Common myeloid progenitor, CD34-positive (primary cell): Measurements from ENCODE around the gene WDR72.

Source experiments
- CTCF ChIA-PET: fragments of 350-600 bp; sonication (Branson Sonifier 250); formaldehyde crosslinking; loops from one replicate; lab custom pipeline; 2021; ENCODE audit warnings: antibody characterized with exemption; lab: Charles Lee
- POLR2A ChIA-PET: fragments of 350-600 bp; sonication (Branson Sonifier 250); formaldehyde crosslinking; loops from one replicate; lab custom pipeline; 2021; ENCODE audit warnings: antibody characterized with exemption; lab: Charles Lee
- DNase-seq, 3 donors: peaks; one replicate each; pipeline versions ENCODE4 v3.0.0 to v3.0.0-alpha.2; 2013
- H3K27ac ChIP-seq, 2 experiments: 1 replicate in 1 of 2; 2 replicates in 1 of 2; pipeline ENCODE4 v1.7.0; 2013; ENCODE audit warnings: inconsistent platforms in 2 of 2, low read length in 2 of 2, mild to moderate bottlenecking in 2 of 2, low read depth in 1 of 2, moderate library complexity in 1 of 2; ENCODE audit not compliant: severe bottlenecking in 2 of 2, insufficient read depth in 1 of 2, poor library complexity in 1 of 2
- H3K27me3 ChIP-seq, 5 experiments: replicated peaks in 2 of 5; 1 replicate in 3 of 5; 2 replicates in 2 of 5; pipeline versions ENCODE4 v1.6.1 to v1.7.0; 2013; ENCODE audit warnings: low read length in 4 of 5, mild to moderate bottlenecking in 2 of 5, moderate library complexity in 2 of 5, inconsistent platforms in 1 of 5; ENCODE audit not compliant: insufficient read depth in 5 of 5, control insufficient read depth in 4 of 5
- H3K36me3 ChIP-seq, 4 experiments: 1 replicate in 2 of 4; 2 replicates in 2 of 4; pipeline versions ENCODE4 v1.6.1 to v1.7.0; 2013; ENCODE audit warnings: low read length in 3 of 4, control low read depth in 1 of 4, mild to moderate bottlenecking in 1 of 4; ENCODE audit not compliant: control insufficient read depth in 4 of 4, insufficient read depth in 4 of 4
- H3K4me1 ChIP-seq, 4 experiments: 1 replicate in 3 of 4; 2 replicates in 1 of 4; pipeline versions ENCODE4 v1.6.1 to v1.7.1; 2013; ENCODE audit warnings: low read length in 3 of 4, mild to moderate bottlenecking in 3 of 4, control low read depth in 1 of 4, inconsistent platforms in 1 of 4, moderate library complexity in 1 of 4; ENCODE audit not compliant: control insufficient read depth in 4 of 4, insufficient read depth in 4 of 4; ENCODE audit errors: control extremely low read depth in 1 of 4
- H3K4me3 ChIP-seq, 7 experiments: 1 replicate in 4 of 7; 2 replicates in 3 of 7; pipeline versions ENCODE4 v1.5.1 to v1.7.0; 2013; ENCODE audit warnings: mild to moderate bottlenecking in 7 of 7, low read length in 6 of 7, moderate library complexity in 6 of 7, inconsistent platforms in 2 of 7, low read depth in 2 of 7, control low read depth in 1 of 7; ENCODE audit not compliant: insufficient read depth in 4 of 7, control insufficient read depth in 1 of 7; ENCODE audit errors: extremely low read depth in 1 of 7
- H3K9me3 ChIP-seq, 5 experiments: 1 replicate in 4 of 5; 2 replicates in 1 of 5; pipeline versions ENCODE4 v1.6.1 to v1.7.1; 2013; ENCODE audit warnings: low read length in 4 of 5, mild to moderate bottlenecking in 2 of 5, inconsistent platforms in 1 of 5, low read depth in 1 of 5, moderate library complexity in 1 of 5; ENCODE audit not compliant: control insufficient read depth in 4 of 5, insufficient read depth in 2 of 5; ENCODE audit errors: control extremely low read depth in 1 of 5
- WGBS: methylation state at CpG from one replicate; pipeline ENCODE4 v1.1.5; 2013; ENCODE audit not compliant: insufficient coverage; 5-methylcytosine and 5-hydroxymethylcytosine counted together

WDR72 gene

DNA sequence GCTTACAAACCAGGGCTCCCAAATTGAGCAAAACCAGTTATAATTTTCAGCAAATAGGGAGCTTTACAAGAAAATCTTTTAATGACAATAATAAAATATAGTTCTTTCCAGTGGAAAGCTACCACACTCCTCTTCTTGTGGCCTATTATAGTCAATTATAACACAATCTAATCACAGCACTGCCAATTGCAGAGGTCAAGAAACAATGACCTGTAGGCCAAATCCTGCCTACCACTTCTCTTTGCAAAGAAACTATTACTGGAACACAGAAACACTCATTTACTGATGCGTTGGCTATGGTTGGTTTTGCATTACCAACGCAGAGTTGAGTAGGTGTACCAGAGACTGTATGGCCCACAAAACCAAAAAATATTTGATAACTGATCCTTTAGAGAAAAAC is 110.5 kb downstream of the WDR72 start:
- Histone ChIP-seq H3K4me1 (no peaks in the 10 kb centered on the region), H3K36me3 (no peaks in the 10 kb centered on the region), H3K27me3 (no peaks in the 10 kb centered on the region), H3K27ac (no peak overlapping the region), H3K4me3 (no peak overlapping the region), H3K9me3 (no peaks in the 10 kb centered on the region)
- CTCF ChIA-PET: no interaction called here
- DNase-seq: no peak
- POLR2A ChIA-PET: no interaction called here
- 100% methylated on average over 2 of the region's 2 CpGs for WGBS

DNA sequence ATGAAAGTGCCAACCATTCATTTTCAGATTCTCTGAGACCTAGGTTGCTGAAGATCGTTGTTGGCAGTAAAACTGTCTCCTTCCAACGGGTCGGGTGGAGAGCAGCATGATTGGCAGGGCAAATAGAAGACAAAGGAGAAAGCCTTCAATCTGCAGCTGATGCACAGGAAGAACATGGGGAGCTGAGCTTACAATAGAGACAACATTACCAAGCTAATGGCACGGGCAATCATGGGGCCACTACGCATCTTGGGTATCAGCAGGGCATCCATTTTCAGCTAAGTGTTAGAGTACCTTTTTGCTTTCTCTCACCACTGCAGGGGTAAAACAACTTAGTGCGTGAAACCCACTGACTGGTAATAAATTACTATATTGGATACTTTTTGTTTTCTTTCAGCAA is 114.8 kb downstream of the WDR72 start:
- no peak overlapping the region for H3K27ac ChIP-seq
- no peak overlapping the region for H3K4me3 ChIP-seq
- ChIA-PET CTCF (no interaction called here), POLR2A (interaction anchor here (0.6 kb wide), 1 partner anchor 16 kb away, joined by 3 read pairs; no protein-coding TSS in a partner anchor)
- no peak for DNase-seq
- no peaks in the 10 kb centered on the region for H3K36me3 ChIP-seq
- H3K27me3 ChIP-seq: no peaks in the 10 kb centered on the region
- H3K4me1 ChIP-seq: no peaks in the 10 kb centered on the region
- H3K9me3 ChIP-seq: no peaks in the 10 kb centered on the region
- WGBS: 88% methylated on average over 5 of the region's 6 CpGs

DNA sequence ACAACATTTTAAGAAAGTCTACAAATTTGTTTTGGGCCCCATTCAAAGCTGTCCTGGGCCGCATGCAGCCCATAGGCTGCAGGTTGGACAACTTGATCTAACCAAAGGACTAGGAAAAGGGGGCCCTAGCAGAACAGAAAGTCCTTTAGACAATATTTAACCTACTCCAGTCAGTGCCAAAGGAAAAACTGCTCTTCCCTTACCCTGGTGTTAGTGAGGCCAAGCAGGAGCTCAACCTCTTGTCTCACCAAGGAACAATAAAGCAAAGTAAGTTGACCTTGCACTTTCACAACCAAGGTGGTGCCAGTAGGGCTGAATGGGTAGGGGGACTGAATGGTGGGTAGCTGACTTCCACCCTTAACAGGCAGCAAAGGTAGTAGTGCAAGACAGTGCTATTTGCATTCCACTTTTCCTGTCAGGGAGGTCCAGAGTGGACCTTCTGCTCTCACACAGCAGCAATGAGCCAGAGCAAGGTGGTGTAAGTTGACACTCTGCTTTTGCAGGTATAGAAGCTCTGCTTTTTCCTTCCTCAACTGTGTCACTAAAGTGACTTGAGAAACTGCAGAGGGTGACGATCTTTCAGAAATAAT is 124.9 kb downstream of the WDR72 start:
- no CpG with 5 or more reads among the region's 2 CpGs for WGBS
- H3K27ac ChIP-seq: no peak overlapping the region
- no peak for DNase-seq
- H3K9me3 ChIP-seq: peaks cover 0 to 11% (median 3%) of the 10 kb centered on the region in 5 experiments
- no peak overlapping the region for H3K4me3 ChIP-seq
- ChIA-PET POLR2A (no interaction called here), CTCF (no interaction called here)
- no peaks in the 10 kb centered on the region for H3K36me3 ChIP-seq
- no peaks in the 10 kb centered on the region for H3K4me1 ChIP-seq
- H3K27me3 ChIP-seq: no peaks in the 10 kb centered on the region

DNA sequence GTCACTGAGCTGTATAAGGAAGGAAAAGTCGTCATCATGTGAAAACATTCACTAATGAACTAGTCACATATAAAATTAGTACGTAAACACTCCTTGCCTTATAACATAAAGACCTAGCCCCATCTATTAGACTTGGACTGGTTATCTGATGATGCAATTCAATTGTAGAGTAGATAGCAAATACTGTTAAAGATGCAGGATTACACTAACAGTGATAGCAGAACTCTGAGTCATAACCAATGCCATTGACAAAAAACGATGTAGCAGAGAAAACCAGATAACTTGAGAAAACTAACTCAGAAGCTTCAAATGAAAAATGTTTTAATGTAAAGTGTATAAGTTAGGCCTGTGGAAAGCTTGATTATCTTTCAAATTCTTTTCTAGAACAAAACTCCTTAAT is 132.2 kb downstream of the WDR72 start:
- 100% methylated on average over 1 of the region's 3 CpGs for WGBS

DNA sequence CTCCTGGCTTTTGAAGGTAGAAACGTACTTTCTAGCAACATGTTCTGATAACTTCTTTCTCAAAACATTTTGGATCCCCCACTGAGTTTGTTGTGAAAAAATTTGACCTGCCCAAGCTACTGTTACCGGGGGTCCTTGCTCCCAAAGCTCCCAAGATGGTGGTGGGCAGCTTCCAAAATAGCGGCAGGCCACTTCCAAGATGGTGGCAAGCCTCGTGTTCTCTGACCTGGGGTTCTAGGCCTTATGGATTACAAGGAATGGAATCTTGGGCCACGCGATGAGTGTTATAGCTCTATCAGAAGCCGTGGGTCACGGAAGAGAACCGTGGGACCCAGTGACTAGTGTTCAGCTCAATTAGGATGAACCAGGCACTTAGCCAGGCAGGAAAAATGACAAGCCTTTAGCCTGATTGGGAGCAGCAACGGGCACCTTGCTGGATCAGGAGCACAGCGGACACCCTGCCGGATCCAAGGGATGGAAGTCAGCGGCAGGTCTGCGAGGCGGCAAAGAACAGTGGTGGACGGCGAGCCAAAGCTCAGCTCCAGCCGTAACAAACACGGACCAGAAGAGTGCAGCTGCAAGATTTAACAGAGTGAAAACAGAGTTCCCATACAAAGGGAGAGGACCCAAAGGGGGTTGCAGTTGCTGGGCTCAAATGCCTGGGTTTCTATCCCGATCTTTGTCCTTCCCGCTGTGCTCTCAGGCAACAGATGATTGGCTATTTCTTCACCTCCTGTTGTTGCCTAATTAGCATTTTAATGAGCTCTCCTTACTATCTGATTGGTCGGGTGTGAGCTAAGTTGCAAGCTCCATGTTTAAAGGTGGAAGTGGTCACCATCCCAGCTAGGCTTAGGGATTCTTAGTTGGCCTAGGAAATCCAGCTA is 133.3 kb downstream of the WDR72 start:
- peaks cover 0 to 3% (median 0%) of the 10 kb centered on the region in 5 experiments for H3K9me3 ChIP-seq
- no peaks in the 10 kb centered on the region for H3K27me3 ChIP-seq
- no peak overlapping the region for H3K27ac ChIP-seq
- no peaks in the 10 kb centered on the region for H3K36me3 ChIP-seq
- CTCF ChIA-PET: no interaction called here
- no peak overlapping the region for H3K4me3 ChIP-seq
- no peaks in the 10 kb centered on the region for H3K4me1 ChIP-seq
- POLR2A ChIA-PET: no interaction called here
- no peak for DNase-seq
- WGBS: 97% methylated on average over 18 of the region's 22 CpGs

More for the DNA sequence above, 132.2 kb downstream of the WDR72 start:
- DNase-seq: no peak
- CTCF ChIA-PET: no interaction called here
- no peaks in the 10 kb centered on the region for H3K27me3 ChIP-seq
- no peaks in the 10 kb centered on the region for H3K36me3 ChIP-seq
- POLR2A ChIA-PET: no interaction called here
- no peak overlapping the region for H3K27ac ChIP-seq
- H3K9me3 ChIP-seq: peaks cover 0 to 8% (median under 1%) of the 10 kb centered on the region in 5 experiments
- no peaks in the 10 kb centered on the region for H3K4me1 ChIP-seq
- H3K4me3 ChIP-seq: no peak overlapping the region

DNA sequence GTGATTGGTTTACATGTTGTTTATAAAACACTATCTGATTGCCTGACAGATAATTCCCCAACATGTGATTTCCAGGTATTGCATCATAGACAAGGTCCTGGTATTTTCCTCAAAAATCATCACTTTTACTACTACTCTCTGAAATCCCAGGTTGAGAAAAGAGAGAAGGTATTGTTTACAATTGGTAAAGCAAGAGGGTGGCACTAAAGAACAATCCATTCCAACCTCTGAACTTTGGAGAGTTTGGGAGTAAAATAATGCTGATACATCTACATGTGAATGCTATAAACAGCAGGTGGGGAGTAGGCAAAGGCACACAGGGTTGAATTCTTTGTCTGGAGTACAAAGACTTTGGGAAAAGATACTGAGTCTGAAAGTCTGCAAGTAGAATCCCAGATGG is 134.2 kb downstream of the WDR72 start:
- Histone ChIP-seq H3K36me3 (no peaks in the 10 kb centered on the region), H3K9me3 (peaks cover 0 to 3% (median 0%) of the 10 kb centered on the region in 5 experiments), H3K27ac (no peak overlapping the region), H3K27me3 (no peaks in the 10 kb centered on the region), H3K4me3 (no peak overlapping the region), H3K4me1 (no peaks in the 10 kb centered on the region)
- ChIA-PET CTCF (no interaction called here), POLR2A (no interaction called here)
- no peak for DNase-seq

DNA sequence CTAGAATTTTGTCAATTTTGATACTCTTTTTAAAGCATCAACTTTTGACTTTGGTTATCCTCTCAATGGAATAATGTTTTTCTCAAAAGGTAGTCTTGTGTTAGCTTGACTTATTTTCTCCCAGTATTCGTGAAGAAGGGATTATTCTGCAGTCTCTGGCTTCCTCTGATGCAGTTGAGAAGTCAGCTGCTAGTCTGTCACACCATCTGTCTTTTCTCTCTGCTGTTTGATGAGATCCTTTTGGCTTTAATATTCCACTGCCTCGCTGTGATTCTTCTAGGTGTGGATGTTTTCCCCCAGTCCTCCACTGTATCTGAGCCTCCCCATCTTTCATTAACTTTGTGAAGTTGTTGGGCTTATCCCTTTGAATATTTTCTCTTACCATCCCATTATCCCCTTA is 141.0 kb downstream of the WDR72 start:
- Histone ChIP-seq H3K4me1 (no peaks in the 10 kb centered on the region), H3K27me3 (no peaks in the 10 kb centered on the region), H3K4me3 (no peak overlapping the region), H3K9me3 (peaks cover 0 to 3% (median 0%) of the 10 kb centered on the region in 5 experiments), H3K27ac (no peak overlapping the region), H3K36me3 (no peaks in the 10 kb centered on the region)
- no peak for DNase-seq
- ChIA-PET CTCF (no interaction called here), POLR2A (no interaction called here)
- no CpG with 5 or more reads among the region's 2 CpGs for WGBS
